CD4-positive, alpha-beta T cell treated with Interferon gamma for 1 hour (primary cell): ENCODE measurements around the gene HPD.
"Not testable (repeated sequence)": the region's sequence is repeated elsewhere in the genome, so short reads cannot be mapped to it uniquely, and the experiment has no call there.

Source experiments
- DNase-seq: peaks from one replicate; pipeline ENCODE4 v3.0.0-alpha.2; 2020

The HPD gene

DNA sequence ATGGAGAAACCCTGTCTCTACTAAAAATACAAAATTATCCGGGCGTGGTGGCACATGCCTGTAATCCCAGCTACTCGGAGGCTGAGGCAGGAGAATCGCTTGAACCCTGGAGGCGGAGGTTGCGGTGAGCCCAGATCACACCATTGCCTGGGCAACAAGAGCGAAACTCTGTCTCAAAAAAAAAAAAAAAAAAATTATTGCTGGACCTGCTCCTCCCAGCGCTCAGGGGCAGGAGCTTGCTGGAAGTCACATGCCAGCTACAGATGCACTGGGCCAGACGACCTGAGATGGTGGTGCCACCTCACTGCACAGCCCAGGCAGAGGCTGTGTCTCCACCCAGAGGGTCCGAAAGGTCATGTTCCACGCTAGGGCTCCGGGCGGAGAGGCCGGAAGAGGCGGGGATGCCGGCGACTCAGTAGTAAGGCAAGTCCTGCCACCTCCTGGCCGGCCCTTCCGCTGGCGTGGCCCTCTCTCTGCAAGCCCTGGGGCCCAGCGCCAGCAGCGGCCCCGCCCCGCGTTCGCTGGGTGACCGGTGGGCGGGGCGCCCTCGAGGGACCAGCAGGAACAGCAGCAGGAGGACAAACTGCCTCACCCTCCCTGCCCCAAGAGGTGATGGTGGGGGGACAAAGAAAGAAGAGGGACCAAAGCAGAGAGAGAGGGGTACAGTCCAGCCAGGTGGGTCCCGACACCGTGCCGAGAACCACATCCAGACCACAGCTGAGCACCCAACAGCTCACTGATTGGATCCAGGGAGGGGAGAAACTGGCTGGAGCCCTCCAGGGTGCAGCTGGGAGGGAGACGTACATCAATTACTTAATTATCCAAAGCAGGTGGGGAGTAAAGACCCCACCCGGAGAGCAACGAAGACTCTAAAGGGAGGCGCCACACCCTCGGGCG is 61.6 kb downstream of the HPD start:
- peak; percentile 36 for DNase-seq

DNA sequence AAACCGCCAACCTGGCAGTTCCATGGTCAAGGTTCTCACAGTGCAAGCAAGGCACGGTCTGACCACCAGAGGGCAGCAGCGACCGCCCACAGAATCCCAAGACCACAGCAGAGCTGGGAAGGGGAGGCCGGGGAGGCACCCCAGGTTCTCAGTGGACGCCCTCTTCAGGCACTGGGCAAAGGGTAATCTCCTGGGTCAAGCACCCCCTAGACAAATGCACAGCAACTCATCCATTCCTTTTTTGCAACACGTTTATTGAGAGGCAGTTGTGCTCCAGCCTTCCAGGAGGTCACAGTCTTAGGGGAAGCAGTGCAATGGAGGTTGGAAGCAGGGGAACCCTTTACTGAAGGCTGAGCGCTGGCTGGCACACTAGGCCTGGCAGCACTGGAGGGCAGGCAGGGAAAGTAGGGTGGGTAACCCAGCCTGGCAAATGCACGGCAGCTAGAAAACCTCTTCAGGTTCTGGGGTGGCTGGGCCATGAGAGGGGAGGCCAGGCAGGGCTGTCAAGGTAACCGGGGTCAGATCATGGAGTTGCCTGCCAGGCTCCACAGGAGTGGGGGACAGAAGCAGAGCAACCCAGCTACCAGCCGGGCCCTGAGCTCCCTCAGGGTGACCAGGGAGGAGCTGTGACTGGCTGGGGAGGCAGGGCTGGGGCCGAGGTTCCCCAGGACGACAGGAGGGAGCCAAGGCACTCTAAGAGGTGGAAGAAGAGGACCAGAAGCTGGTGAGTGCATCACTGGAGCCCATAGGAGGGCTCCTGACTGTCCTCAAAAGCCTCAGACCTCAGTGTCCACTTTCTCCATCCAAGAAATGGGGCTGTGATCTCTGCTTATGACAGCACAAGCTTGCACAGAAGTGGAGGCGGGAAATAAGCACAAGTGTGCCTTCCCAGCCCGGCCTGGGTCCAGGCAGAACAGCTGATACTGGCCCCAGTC is 63.4 kb downstream of the HPD start:
- DNase-seq, result peak; percentile 83

DNA sequence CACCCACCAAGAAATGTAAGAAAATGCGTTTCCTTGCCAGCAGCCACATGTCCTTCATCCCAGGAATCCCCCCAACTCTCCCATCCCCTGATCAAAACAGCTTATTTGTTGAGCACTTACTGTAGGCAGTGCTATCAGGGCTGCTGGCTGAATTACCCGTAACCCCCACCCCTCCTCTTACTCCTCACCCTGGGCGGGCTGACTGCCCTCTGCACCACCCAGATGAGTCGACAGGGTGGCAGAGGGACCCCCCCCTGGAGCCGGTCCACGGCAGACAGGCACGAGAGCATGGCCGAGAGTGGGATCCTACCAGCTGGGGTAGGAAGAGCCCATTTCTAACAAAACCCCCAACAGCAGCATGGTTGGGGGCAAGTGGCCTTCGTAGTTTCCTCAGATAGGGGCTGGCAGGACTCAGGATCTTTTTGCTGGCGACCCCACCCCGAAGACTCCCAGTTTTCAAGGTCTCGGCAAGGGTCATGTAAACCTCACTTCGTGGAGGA is 64.1 kb downstream of the HPD start:
- peak; percentile 55 for DNase-seq

DNA sequence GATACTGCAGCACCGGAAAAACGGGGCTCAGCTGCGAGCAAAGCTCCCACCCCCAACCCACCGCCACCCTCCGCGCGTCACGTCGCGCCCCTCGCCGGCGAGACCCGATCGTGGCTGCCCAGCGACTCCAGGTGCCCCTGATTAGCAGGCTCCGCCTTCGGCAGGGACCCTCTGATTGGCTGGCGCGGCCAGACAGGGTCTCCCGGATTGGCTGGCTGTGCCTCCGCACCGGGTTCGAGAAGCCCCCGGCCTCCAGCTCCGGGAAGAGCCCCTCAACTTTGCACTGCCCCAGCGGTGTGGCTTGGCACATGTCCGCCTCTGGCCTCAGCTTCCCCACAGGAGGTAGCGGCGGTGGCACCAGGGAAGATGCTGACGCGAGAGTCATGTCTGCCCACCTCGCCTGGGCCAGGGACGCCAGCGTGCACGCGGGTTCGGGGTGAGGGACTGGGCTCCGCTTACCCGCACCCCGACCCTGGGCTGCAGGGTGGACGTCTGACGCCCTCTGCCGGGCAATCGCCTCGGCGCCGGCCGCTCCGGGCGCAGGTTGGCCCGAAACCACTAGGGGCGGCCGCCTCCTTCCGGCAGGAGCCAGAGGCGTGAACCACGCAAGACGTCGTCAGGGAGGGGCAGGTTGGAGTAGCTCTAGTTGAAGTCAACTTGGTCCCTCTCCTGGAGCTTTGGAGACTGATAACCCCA is 64.7 kb downstream of the HPD start:
- peak; percentile 94 for DNase-seq

DNA sequence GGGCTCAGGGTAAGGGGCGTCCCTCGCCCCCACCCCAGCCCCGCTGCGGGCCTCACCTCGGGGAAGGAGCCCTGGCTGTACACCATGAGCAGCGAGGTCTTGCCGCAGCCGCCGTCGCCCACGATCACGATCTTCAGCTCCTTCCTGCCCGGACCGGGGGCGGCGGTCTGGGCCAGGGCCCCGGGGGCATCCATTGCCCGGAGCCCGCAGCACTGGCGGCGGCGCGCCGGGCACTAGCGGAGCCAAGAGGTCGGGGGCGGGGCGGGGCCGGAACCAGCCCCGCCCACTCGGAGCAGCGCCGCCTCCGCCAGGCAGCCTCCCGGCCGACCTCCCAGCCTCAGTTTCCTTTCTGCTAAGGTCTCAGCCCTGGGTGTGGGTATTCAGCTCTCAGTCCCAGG is 65.2 kb downstream of the HPD start, which contains the start of gene RHOF:
Gene RHOF, minus strand, starts transcription at position 249 of the 398 bp plus-strand sequence. Its CDS starts 55 bp downstream, at position 194.
- peak; percentile 65 for DNase-seq

DNA sequence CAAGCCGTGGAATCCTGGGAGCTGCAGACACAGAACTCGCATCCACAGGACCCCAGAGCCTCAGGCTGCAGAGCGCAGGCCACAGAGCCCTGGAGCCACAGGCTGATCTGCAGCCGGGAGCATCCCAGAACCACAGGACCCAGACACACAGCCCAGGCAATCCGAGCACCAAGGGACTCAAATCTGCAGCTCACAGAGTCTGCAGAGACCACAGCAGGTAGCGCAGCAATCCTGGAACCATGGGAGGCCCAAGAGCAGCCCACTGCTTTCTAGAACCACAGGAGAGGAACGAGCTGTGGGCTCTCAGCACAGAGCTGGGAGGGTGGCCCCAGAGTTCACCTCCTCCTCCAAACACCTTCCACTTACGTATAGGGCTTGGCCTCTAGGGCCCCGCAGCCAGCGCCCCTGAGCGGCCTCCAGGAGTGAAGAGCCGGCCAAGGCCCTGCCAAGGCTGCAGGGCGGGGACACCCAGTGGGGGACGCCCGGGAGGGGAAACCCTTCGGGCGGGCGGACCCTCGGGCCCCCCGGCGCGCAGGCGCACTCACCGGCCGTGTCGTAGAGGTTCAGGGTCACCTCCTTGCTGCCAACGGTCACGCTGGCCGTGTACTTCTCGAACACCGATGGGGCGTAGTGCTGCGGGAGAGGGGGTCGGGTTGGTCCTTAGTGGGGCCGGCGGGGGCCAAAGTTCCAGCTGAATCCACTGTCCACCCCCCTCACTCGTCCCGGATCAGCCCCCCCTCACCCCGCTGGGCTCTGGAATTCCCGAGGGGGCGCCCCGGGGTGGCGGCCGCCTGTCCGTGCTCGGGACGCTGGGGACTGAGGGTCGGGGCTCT is 65.8 kb downstream of the HPD start:
- peak; percentile 74 for DNase-seq

DNA sequence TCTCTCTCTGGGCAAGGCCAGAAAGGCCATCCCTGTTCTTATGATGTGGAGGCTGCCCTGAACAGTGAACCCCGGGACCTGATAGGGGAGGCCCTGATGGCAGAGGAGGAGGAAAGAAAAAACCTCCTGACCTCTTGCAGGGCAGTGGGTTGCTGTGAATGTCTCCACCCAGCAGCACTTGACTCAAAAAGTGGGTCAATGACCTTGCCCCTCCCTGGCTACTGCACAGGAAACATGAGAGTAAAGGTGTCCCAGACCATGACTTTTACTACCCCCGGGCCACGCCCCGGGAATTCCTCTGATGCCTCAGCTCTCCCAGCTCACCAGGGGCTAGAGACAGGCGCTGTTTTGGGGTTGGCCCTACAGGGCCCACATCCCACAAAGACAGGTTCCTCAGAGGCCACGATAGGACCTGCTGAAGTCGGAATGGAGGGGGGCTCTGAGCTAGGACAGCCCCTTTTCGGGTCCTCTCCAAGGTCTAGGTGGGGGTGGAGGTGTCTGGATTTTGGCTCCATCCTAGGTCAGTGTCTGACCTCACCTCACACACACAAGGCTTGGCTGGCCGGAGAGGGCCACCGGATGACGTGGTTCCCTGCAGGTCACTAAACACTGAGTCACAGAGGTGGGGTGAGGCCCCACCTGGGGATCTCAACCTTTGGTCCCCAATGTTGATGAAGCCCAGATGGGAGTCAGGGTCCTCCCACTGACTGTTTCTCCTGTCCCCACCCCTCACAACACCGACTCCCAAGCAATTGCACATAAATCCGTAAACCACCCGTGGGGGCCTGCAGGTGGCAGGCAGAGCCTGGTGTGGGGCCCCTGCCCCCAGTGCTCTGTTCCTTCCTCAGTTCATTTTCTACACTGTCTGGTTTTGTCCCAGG is 66.7 kb downstream of the HPD start:
- DNase-seq, result peak; percentile 59

DNA sequence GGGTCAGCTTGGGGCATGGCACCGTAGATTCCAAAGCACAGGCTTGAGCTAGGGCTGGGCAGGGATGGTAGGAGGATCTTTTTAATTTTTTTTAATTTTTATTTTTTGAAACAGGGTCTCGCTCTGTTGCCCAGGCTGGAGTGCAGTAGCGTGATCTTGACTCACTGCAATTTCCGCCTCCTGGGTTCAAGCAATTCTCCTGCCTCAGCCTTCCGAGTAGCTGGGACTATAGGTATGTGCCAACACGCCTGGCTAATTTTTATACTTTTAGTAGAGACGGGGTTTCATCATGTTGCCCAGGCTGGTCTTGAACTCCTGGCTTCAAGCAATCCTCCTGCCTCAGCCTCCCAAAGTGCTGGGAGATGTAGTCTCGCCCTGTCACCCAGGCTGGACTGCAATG is 67.9 kb downstream of the HPD start:
- not testable (repeated sequence) for DNase-seq

DNA sequence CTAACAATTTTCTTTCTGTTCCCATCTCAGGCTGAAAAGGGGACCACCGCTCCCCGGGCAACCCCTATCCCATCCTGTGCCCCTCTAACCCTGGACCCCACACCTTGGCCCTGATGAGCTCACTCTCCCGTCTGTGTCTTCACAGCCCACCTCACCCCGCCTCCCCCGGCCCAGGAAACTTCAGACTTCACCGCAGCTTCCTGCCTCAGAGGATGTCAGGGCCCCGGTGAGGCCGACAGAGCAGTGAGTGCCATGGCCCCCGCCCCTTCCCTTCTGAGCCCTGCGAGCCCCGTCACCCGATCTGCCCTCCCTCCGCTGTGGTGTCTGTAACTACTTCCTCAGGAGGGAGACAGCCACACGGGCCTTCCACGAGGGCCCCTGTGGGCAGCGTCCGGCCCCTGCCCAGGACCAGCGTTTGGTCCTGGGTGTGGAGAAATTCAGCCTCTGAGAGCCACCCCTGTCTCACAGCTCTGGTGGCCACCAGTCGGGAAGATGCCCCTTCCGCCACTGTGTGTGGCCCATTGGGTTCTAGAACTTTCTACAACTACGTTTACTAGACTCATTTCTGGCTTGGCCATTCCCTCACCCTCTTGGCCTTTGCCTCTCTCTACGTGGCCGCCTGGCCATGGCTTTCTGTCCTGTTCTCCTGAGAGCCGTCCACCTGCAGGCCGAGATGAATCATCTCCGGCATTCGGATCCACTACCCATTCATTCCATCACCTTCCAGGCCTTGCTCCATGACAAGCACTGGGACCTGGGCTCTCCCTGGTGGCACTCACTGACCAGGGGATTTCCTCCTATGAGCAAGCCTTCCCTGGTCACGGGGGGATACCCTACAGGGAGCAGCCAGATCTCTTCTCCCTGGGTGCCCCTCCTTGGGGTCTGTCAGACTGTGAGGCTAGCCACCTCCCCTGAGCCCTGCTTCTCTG is 68.6 kb downstream of the HPD start:
- DNase-seq, result peak; percentile 96
